H9 (cell line): ENCODE results near the gene SPIN2B. TPM values are rescaled to one million over a fixed set of nuclear protein-coding genes. Genes with fewer than 3 reads are reported as not detected.

Experiments
- DNase-seq: peaks from one replicate; pipeline ENCODE4 v3.0.0-alpha.2; 2017
- H2AFZ ChIP-seq: one replicate; pipeline ENCODE4 v1.6.1; 2013; ENCODE audit warnings: mild to moderate bottlenecking, low read length, control low read depth, moderate library complexity
- H2AK5ac ChIP-seq: 2 replicates; pipeline ENCODE4 v1.6.1; 2013; ENCODE audit warnings: low read length, control low read depth, mixed read lengths; ENCODE audit not compliant: insufficient read length
- H2BK120ac ChIP-seq: one replicate; pipeline ENCODE4 v1.6.1; 2013; ENCODE audit warnings: low read depth, mild to moderate bottlenecking, low read length, control low read depth, inconsistent platforms; ENCODE audit not compliant: poor library complexity, severe bottlenecking
- H2BK12ac ChIP-seq: 2 replicates; pipeline ENCODE4 v1.6.1; 2013; ENCODE audit warnings: low read length, control low read depth, mixed read lengths, low read depth; ENCODE audit not compliant: insufficient read length
- H2BK15ac ChIP-seq: 2 replicates; pipeline ENCODE4 v1.6.1; 2013; ENCODE audit warnings: low read depth, low read length, control low read depth
- H2BK20ac ChIP-seq: one replicate; pipeline ENCODE4 v1.6.1; 2013; ENCODE audit warnings: low read depth, mild to moderate bottlenecking, low read length, control low read depth, inconsistent platforms; ENCODE audit not compliant: poor library complexity, severe bottlenecking
- H2BK5ac ChIP-seq: 2 replicates; pipeline ENCODE4 v1.6.1; 2013; ENCODE audit warnings: low read length, control low read depth, mixed read lengths; ENCODE audit not compliant: insufficient read length
- H3K14ac ChIP-seq: 2 replicates; pipeline ENCODE4 v1.6.1; 2013; ENCODE audit warnings: low read length, control low read depth; ENCODE audit not compliant: insufficient read depth
- H3K18ac ChIP-seq: 2 replicates; pipeline ENCODE4 v1.6.1; 2013; ENCODE audit warnings: low read depth, mild to moderate bottlenecking, mixed read lengths, low read length, control low read depth; ENCODE audit not compliant: insufficient read length
- H3K23ac ChIP-seq: 2 replicates; pipeline ENCODE4 v1.6.1; 2013; ENCODE audit warnings: low read length, control low read depth, mixed read lengths, low read depth; ENCODE audit not compliant: insufficient read length
- H3K23me2 ChIP-seq: 2 replicates; pipeline ENCODE4 v1.6.1; 2013; ENCODE audit warnings: low read depth, mild to moderate bottlenecking, mixed read lengths, low read length, control low read depth; ENCODE audit not compliant: insufficient read length, poor library complexity, severe bottlenecking
- H3K27ac ChIP-seq: 2 replicates; pipeline ENCODE4 v1.5.1; 2013; ENCODE audit warnings: low read length, control low read depth, mixed read lengths, low read depth; ENCODE audit not compliant: insufficient read length
- H3K27me3 ChIP-seq: 2 replicates; pipeline ENCODE4 v1.6.1; 2013; ENCODE audit warnings: low read length, control low read depth, inconsistent platforms; ENCODE audit not compliant: insufficient read depth
- H3K4ac ChIP-seq: 2 replicates; pipeline ENCODE4 v1.6.1; 2013; ENCODE audit warnings: low read depth, mild to moderate bottlenecking, control low read depth, inconsistent platforms, low read length, moderate library complexity
- H3K4me1 ChIP-seq: 2 replicates; pipeline ENCODE4 v1.6.1; 2013; ENCODE audit warnings: low read length, control low read depth, inconsistent platforms; ENCODE audit not compliant: insufficient read depth
- H3K4me2 ChIP-seq: 2 replicates; pipeline ENCODE4 v1.6.1; 2013; ENCODE audit warnings: low read length, control low read depth, mixed read lengths; ENCODE audit not compliant: insufficient read length, insufficient read depth
- H3K56ac ChIP-seq: 2 replicates; pipeline ENCODE4 v1.6.1; 2013; ENCODE audit warnings: low read depth, mild to moderate bottlenecking, mixed read lengths, low read length, control low read depth; ENCODE audit not compliant: insufficient read length
- H3K79me1 ChIP-seq: 2 replicates; pipeline ENCODE4 v1.6.1; 2013; ENCODE audit warnings: low read depth, mild to moderate bottlenecking, moderate library complexity, low read length, control low read depth, inconsistent platforms; ENCODE audit not compliant: insufficient read depth, poor library complexity, severe bottlenecking
- H3K79me2 ChIP-seq: 2 replicates; pipeline ENCODE4 v1.6.1; 2013; ENCODE audit warnings: low read length, control low read depth, inconsistent platforms; ENCODE audit not compliant: insufficient read depth
- H3K9ac ChIP-seq: 2 replicates; pipeline ENCODE4 v1.6.1; 2013; ENCODE audit warnings: low read length, control low read depth, mixed read lengths; ENCODE audit not compliant: insufficient read length; ENCODE audit errors: extremely low read depth
- H3K9me3 ChIP-seq: one replicate; pipeline ENCODE4 v1.6.1; 2013; ENCODE audit warnings: low read depth, low read length, inconsistent platforms; ENCODE audit not compliant: control insufficient read depth
- H3T11ph ChIP-seq: one replicate; pipeline ENCODE4 v1.6.1; 2013; ENCODE audit warnings: mild to moderate bottlenecking, low read length, control low read depth, inconsistent platforms
- H4K20me1 ChIP-seq: one replicate; pipeline ENCODE4 v1.6.1; 2013; ENCODE audit not compliant: control insufficient read depth, insufficient read length, insufficient read depth
- H4K5ac ChIP-seq: 2 replicates; pipeline ENCODE4 v1.6.1; 2013; ENCODE audit warnings: low read depth, mild to moderate bottlenecking, mixed read lengths, low read length, control low read depth; ENCODE audit not compliant: insufficient read length
- H4K8ac ChIP-seq: replicated peaks from 2 replicates; pipeline ENCODE4 v1.6.1; 2013; ENCODE audit warnings: low read length, control low read depth, mixed read lengths, low read depth; ENCODE audit not compliant: insufficient read length
- H4K91ac ChIP-seq: 2 replicates; pipeline ENCODE4 v1.6.1; 2013; ENCODE audit warnings: low read depth, mild to moderate bottlenecking, moderate library complexity, mixed read lengths, low read length, control low read depth; ENCODE audit not compliant: insufficient read length
- H3K27ac Mint-ChIP-seq, 3 experiments: 2 replicates in 2 of 3; 3 replicates in 1 of 3; pipeline ENCODE4 v1.8.0; 2020 to 2021; ENCODE audit warnings: mixed read lengths in 3 of 3, mild to moderate bottlenecking in 1 of 3, moderate library complexity in 1 of 3
- H3K27me3 Mint-ChIP-seq: 2 replicates; pipeline ENCODE4 v1.8.0; 2021; ENCODE audit warnings: low read depth, mild to moderate bottlenecking, moderate library complexity, mixed read lengths
- H3K36me3 Mint-ChIP-seq, 3 experiments: 2 replicates in 2 of 3; 3 replicates in 1 of 3; pipeline ENCODE4 v1.8.0; 2020 to 2021; ENCODE audit warnings: low read depth in 3 of 3, mixed read lengths in 3 of 3; ENCODE audit not compliant: insufficient read depth in 1 of 3
- H3K4me1 Mint-ChIP-seq, 2 experiments: 2 replicates each; pipeline ENCODE4 v1.8.0; 2020; ENCODE audit warnings: mixed read lengths in 2 of 2
- H3K4me3 Mint-ChIP-seq, 2 experiments: 2 replicates in 1 of 2; 3 replicates in 1 of 2; pipeline ENCODE4 v1.8.0; 2020 to 2021; ENCODE audit warnings: mild to moderate bottlenecking in 2 of 2, mixed read lengths in 2 of 2, moderate library complexity in 1 of 2
- H3K9me3 Mint-ChIP-seq, 2 experiments: 2 replicates in 1 of 2; 3 replicates in 1 of 2; pipeline ENCODE4 v1.8.0; 2020; ENCODE audit warnings: mild to moderate bottlenecking in 2 of 2, mixed read lengths in 2 of 2, moderate library complexity in 1 of 2
- WGBS: extraction: QIAGEN DNeasy Blood & Tissue Kit; methylation state at CpG from one replicate; pipeline ENCODE4 v1.1.7; 2013; ENCODE audit warnings: missing lambda C conversion rate, low lambda C conversion rate, mixed read lengths; ENCODE audit not compliant: insufficient read length; ENCODE audit errors: extremely low coverage; 5-methylcytosine and 5-hydroxymethylcytosine counted together
- total RNA-seq: library from RNA; stranded (reverse); gene quantifications from 2 replicates; pipeline ENCODE4 v1.2.1, GENCODE V29; 2021
- TF ChIP-seq, protein P1 (sequence below): fragments of 200-600 bp; sonication (generic); conservative IDR thresholded peaks from 3 replicates; pipeline ENCODE4 v1.8.0; 2021; ENCODE audit warnings: antibody characterized with exemption, mild to moderate bottlenecking

SPIN2B gene
- total RNA-seq, 1 experiment from 2014 or later, result 15.0 TPM

DNA sequence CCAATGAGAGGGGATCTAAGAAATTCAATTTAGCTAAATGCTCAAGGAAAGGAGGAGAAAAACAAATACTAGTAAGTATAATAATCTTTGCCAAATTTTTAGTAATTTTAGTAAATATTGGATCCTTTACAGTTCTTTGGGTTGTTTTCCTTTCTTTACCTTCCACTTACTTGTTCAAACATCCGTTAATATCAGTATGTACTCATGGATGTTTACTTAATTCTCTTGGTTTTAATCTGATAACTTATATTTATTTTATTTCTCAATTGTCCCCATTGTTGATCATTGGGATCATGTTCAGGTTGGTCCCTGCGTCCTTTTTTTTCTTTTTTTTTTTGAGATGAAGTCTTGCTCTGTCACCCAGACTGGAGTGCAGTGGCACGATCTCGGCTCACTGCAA lies 46.9 kb downstream of the SPIN2B start:
- Histone ChIP-seq H2BK20ac (no peak overlapping the region), H2BK5ac (no peak overlapping the region), H3K56ac (no peak overlapping the region), H2BK15ac (no peak overlapping the region), H3K9me3 (peaks cover 18% of the 10 kb centered on the region), H2BK120ac (no peak overlapping the region), H4K20me1 (no peaks in the 10 kb centered on the region), H4K8ac (no peak overlapping the region), H3T11ph (no peak overlapping the region), H3K9ac (no peak overlapping the region), H3K23ac (no peak overlapping the region), H3K27ac (no peak overlapping the region), H2BK12ac (no peak overlapping the region), H2AFZ (no peak overlapping the region), H4K91ac (no peak overlapping the region), H3K14ac (no peak overlapping the region), H3K79me2 (no peaks in the 10 kb centered on the region), H3K4me1 (no peaks in the 10 kb centered on the region), H2AK5ac (no peak overlapping the region), H4K5ac (no peak overlapping the region), H3K4me2 (no peak overlapping the region), H3K4ac (no peak overlapping the region), H3K27me3 (no peaks in the 10 kb centered on the region), H3K18ac (no peak overlapping the region), H3K23me2 (no peaks in the 10 kb centered on the region), H3K79me1 (no peaks in the 10 kb centered on the region)
- DNase-seq, result no peak
- Mint-ChIP-seq H3K27ac (no peak overlapping the region), H3K4me3 (no peak overlapping the region), H3K9me3 (peaks cover 60 to 80% of the 10 kb centered on the region in 2 experiments), H3K4me1 (no peaks in the 10 kb centered on the region), H3K36me3 (peaks cover 2 to 6% (median 5%) of the 10 kb centered on the region in 3 experiments; a peak in 5 of 7 replicates), H3K27me3 (no peaks in the 10 kb centered on the region; the same call in 1 of the 2 replicates)
- TF ChIP-seq, protein P1, sequence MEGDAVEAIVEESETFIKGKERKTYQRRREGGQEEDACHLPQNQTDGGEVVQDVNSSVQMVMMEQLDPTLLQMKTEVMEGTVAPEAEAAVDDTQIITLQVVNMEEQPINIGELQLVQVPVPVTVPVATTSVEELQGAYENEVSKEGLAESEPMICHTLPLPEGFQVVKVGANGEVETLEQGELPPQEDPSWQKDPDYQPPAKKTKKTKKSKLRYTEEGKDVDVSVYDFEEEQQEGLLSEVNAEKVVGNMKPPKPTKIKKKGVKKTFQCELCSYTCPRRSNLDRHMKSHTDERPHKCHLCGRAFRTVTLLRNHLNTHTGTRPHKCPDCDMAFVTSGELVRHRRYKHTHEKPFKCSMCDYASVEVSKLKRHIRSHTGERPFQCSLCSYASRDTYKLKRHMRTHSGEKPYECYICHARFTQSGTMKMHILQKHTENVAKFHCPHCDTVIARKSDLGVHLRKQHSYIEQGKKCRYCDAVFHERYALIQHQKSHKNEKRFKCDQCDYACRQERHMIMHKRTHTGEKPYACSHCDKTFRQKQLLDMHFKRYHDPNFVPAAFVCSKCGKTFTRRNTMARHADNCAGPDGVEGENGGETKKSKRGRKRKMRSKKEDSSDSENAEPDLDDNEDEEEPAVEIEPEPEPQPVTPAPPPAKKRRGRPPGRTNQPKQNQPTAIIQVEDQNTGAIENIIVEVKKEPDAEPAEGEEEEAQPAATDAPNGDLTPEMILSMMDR, result no peak
- no CpG with 5 or more reads among the region's 4 CpGs for WGBS
